MG63 (cell line): ENCODE measurements around the gene UBE2J2. TPM values are rescaled to one million over a fixed set of nuclear protein-coding genes. Genes with fewer than 3 reads are reported as not detected.

Source experiments
- DNase-seq: peaks from one replicate; pipeline ENCODE4 v3.0.0-alpha.2; 2020
- H3K27me3 ChIP-seq: fragments of 250-450 bp; sonication (Bioruptor Pico); 2 replicates; pipeline ENCODE4 v1.5.1; 2020; ENCODE audit warnings: mild to moderate bottlenecking, moderate library complexity
- H3K36me3 ChIP-seq: fragments of 250-450 bp; sonication (Bioruptor Pico); 2 replicates; pipeline ENCODE4 v1.5.1; 2020; ENCODE audit warnings: mild to moderate bottlenecking, moderate library complexity
- H3K4me3 ChIP-seq: fragments of 250-450 bp; sonication (Bioruptor Pico); 2 replicates; pipeline ENCODE4 v1.5.1; 2020; ENCODE audit warnings: mild to moderate bottlenecking, moderate library complexity
- H3K9me3 ChIP-seq: fragments of 250-450 bp; sonication (Bioruptor Pico); 2 replicates; pipeline ENCODE4 v1.5.1; 2020; ENCODE audit warnings: mild to moderate bottlenecking, moderate library complexity
- total RNA-seq: library from RNA; depleted of rRNA; stranded (reverse); fragments of >200 nt; shearing (Covaris generic); gene quantifications from 2 replicates; pipeline ENCODE4 v1.2.3, GENCODE V29; 2014; ENCODE audit warnings: low replicate concordance

The UBE2J2 gene
- total RNA-seq, 1 experiment from 2014 or later: 94.1 TPM

- Histone ChIP-seq H3K4me3 (no peak overlapping the region), H3K9me3 (no peaks in the 10 kb centered on the region), H3K27me3 (no peaks in the 10 kb centered on the region), H3K36me3 (peaks cover 11% of the 10 kb centered on the region)
- DNase-seq: no peak
These were observed 55.0 kb downstream of the UBE2J2 start for GRCh38 chr1:1218524-1219200.

- peaks cover 6% of the 10 kb centered on the region for H3K36me3 ChIP-seq
- no peaks in the 10 kb centered on the region for H3K9me3 ChIP-seq
- no peak for DNase-seq
- no peak overlapping the region for H3K4me3 ChIP-seq
- no peaks in the 10 kb centered on the region for H3K27me3 ChIP-seq
These were observed 55.8 kb downstream of the UBE2J2 start for GRCh38 chr1:1217621-1218523.

- no peak for DNase-seq
- H3K27me3 ChIP-seq: no peaks in the 10 kb centered on the region
- H3K4me3 ChIP-seq: no peak overlapping the region
- H3K9me3 ChIP-seq: no peaks in the 10 kb centered on the region
- H3K36me3 ChIP-seq: peaks cover 3% of the 10 kb centered on the region
These were observed 56.7 kb downstream of the UBE2J2 start for GRCh38 chr1:1216770-1217620.

GRCh38 chr1:1215881-1216605 lies 57.6 kb downstream of the UBE2J2 start:
- DNase-seq: no peak
- no peaks in the 10 kb centered on the region for H3K27me3 ChIP-seq
- no peaks in the 10 kb centered on the region for H3K9me3 ChIP-seq
- no peak overlapping the region for H3K4me3 ChIP-seq
- H3K36me3 ChIP-seq: peaks cover 3% of the 10 kb centered on the region

- Histone ChIP-seq H3K4me3 (no peak overlapping the region), H3K27me3 (no peaks in the 10 kb centered on the region), H3K9me3 (no peaks in the 10 kb centered on the region), H3K36me3 (peaks cover 3% of the 10 kb centered on the region)
- DNase-seq: no peak
These were observed 58.5 kb downstream of the UBE2J2 start for GRCh38 chr1:1215080-1215676.

GRCh38 chr1:1213345-1214265 lies 60.0 kb downstream of the UBE2J2 start, which contains the start of gene TNFRSF4:
TNFRSF4 (minus strand) TSS chr1:1214153; CDS start chr1:1214127, 26 bp downstream.
- no peak for DNase-seq
- Histone ChIP-seq H3K4me3 (no peak within 1 kb of the TSS), H3K36me3 (peaks cover 3% of the 10 kb centered on the region), H3K27me3 (no peaks in the 10 kb centered on the region), H3K9me3 (no peaks in the 10 kb centered on the region)

GRCh38 chr1:1212780-1213344 lies 60.8 kb downstream of the UBE2J2 start:
- Histone ChIP-seq H3K4me3 (no peak overlapping the region), H3K9me3 (no peaks in the 10 kb centered on the region)
- DNase-seq: no peak

GRCh38 chr1:1211541-1212441 lies 61.9 kb downstream of the UBE2J2 start:
- DNase-seq: no peak
- Histone ChIP-seq H3K36me3 (no peaks in the 10 kb centered on the region; the same call in 1 of the 2 replicates), H3K9me3 (no peaks in the 10 kb centered on the region), H3K27me3 (no peaks in the 10 kb centered on the region), H3K4me3 (no peak overlapping the region)

More at GRCh38 chr1:1212780-1213344, 60.8 kb downstream of the UBE2J2 start:
- Histone ChIP-seq H3K27me3 (no peaks in the 10 kb centered on the region), H3K36me3 (peaks cover 3% of the 10 kb centered on the region)

GRCh38 chr1:1210726-1211540 lies 62.7 kb downstream of the UBE2J2 start:
- Histone ChIP-seq H3K27me3 (no peaks in the 10 kb centered on the region), H3K4me3 (no peak overlapping the region), H3K36me3 (no peaks in the 10 kb centered on the region), H3K9me3 (no peaks in the 10 kb centered on the region)
- DNase-seq: no peak

GRCh38 chr1:1208713-1209433 lies 64.8 kb downstream of the UBE2J2 start:
- DNase-seq: no peak
- Histone ChIP-seq H3K4me3 (no peak overlapping the region), H3K9me3 (no peaks in the 10 kb centered on the region), H3K27me3 (no peaks in the 10 kb centered on the region), H3K36me3 (no peaks in the 10 kb centered on the region)

GRCh38 chr1:1207571-1207892 lies 66.1 kb downstream of the UBE2J2 start:
- no peaks in the 10 kb centered on the region for H3K36me3 ChIP-seq
- no peak overlapping the region for H3K4me3 ChIP-seq
- H3K9me3 ChIP-seq: no peaks in the 10 kb centered on the region
- DNase-seq: no peak
- H3K27me3 ChIP-seq: no peaks in the 10 kb centered on the region

- Histone ChIP-seq H3K27me3 (no peaks in the 10 kb centered on the region), H3K4me3 (no peak overlapping the region), H3K9me3 (no peaks in the 10 kb centered on the region), H3K36me3 (no peaks in the 10 kb centered on the region)
- no peak for DNase-seq
These were observed 66.6 kb downstream of the UBE2J2 start for GRCh38 chr1:1206966-1207531.
